GM23338 (cell line): Measurements from ENCODE around the gene UPF2. TPM values are rescaled to one million over a fixed set of nuclear protein-coding genes. Genes with fewer than 3 reads are reported as not detected.

Experiments
- ATAC-seq: fragments of 200-7000 bp; cut with Tn5 transposase; 3 replicates; pipeline ENCODE4 v1.9.1; 2020
- DNase-seq: peaks from one replicate; pipeline ENCODE4 v3.0.0-alpha.2; 2015; ENCODE audit warnings: low spot score
- H2AFZ ChIP-seq: fragments of 200-600 bp; sonication (generic); 2 replicates; pipeline ENCODE4 v1.8.0; 2016; ENCODE audit warnings: antibody characterized with exemption, mild to moderate bottlenecking, moderate library complexity
- H3F3A ChIP-seq: fragments of 200-600 bp; sonication (generic); replicated peaks from 2 replicates; pipeline ENCODE4 v1.8.0; 2017; ENCODE audit warnings: antibody characterized with exemption, mixed run types, low read depth
- H3K27ac ChIP-seq: fragments of 200-600 bp; sonication (generic); 2 replicates; pipeline ENCODE4 v1.6.1; 2016; ENCODE audit warnings: low read depth
- H3K27me3 ChIP-seq: fragments of 200-600 bp; sonication (generic); 2 replicates; pipeline ENCODE4 v1.8.0; 2016; ENCODE audit warnings: mild to moderate bottlenecking, mixed run types, moderate library complexity; ENCODE audit not compliant: insufficient read depth
- H3K36me3 ChIP-seq: fragments of 200-600 bp; sonication (generic); 2 replicates; pipeline ENCODE4 v1.8.0; 2016; ENCODE audit warnings: mild to moderate bottlenecking; ENCODE audit not compliant: insufficient read depth
- H3K4me1 ChIP-seq: fragments of 200-600 bp; sonication (generic); 2 replicates; pipeline ENCODE4 v1.8.0; 2016; ENCODE audit warnings: mild to moderate bottlenecking, moderate library complexity; ENCODE audit not compliant: insufficient read depth
- H3K4me2 ChIP-seq: fragments of 200-600 bp; sonication (generic); 2 replicates; pipeline ENCODE4 v1.7.1; 2017; ENCODE audit warnings: mixed run types
- H3K4me3 ChIP-seq: fragments of 200-600 bp; sonication (generic); 2 replicates; pipeline ENCODE4 v1.6.1; 2016; ENCODE audit warnings: mixed run types
- H3K79me2 ChIP-seq: fragments of 200-600 bp; sonication (generic); replicated peaks from 2 replicates; pipeline ENCODE4 v1.8.0; 2017; ENCODE audit warnings: mild to moderate bottlenecking; ENCODE audit not compliant: insufficient read depth
- H3K9me2 ChIP-seq: fragments of 200-600 bp; sonication (generic); 2 replicates; pipeline ENCODE4 v1.8.0; 2017; ENCODE audit not compliant: insufficient read depth
- H4K20me1 ChIP-seq: fragments of 200-600 bp; sonication (generic); replicated peaks from 2 replicates; pipeline ENCODE4 v1.8.0; 2017; ENCODE audit warnings: mild to moderate bottlenecking; ENCODE audit not compliant: insufficient read depth
- H3K27ac Mint-ChIP-seq: 2 replicates; pipeline ENCODE4 v1.8.0; 2020; ENCODE audit warnings: inconsistent platforms, mild to moderate bottlenecking, moderate library complexity, mixed read lengths
- H3K27me3 Mint-ChIP-seq: 3 replicates; pipeline ENCODE4 v1.8.0; 2022; ENCODE audit warnings: low read depth, mild to moderate bottlenecking, moderate library complexity, mixed read lengths, inconsistent platforms; ENCODE audit not compliant: insufficient read depth, poor library complexity
- H3K36me3 Mint-ChIP-seq: 3 replicates; pipeline ENCODE4 v1.8.0; 2021; ENCODE audit warnings: low read depth, mild to moderate bottlenecking, inconsistent platforms, moderate library complexity, mixed read lengths
- H3K4me1 Mint-ChIP-seq: 3 replicates; pipeline ENCODE4 v1.8.0; 2020; ENCODE audit warnings: mild to moderate bottlenecking, inconsistent platforms, mixed read lengths
- H3K4me3 Mint-ChIP-seq: 3 replicates; pipeline ENCODE4 v1.8.0; 2021; ENCODE audit warnings: moderate library complexity, mild to moderate bottlenecking, inconsistent platforms, mixed read lengths
- H3K9me3 Mint-ChIP-seq: 3 replicates; pipeline ENCODE4 v1.8.0; 2020; ENCODE audit warnings: moderate library complexity, mild to moderate bottlenecking, inconsistent platforms, mixed read lengths
- CREB1 ChIP-seq: fragments of 250-450 bp; sonication (Bioruptor Pico); IDR thresholded peaks from 2 replicates; pipeline ENCODE4 v1.5.0; 2020; ENCODE audit warnings: low read depth, mild to moderate bottlenecking, moderate library complexity
- EZH2 ChIP-seq: fragments of 200-600 bp; sonication (generic); IDR thresholded peaks from one replicate; pipeline ENCODE4 v1.8.0; 2017; ENCODE audit warnings: antibody characterized with exemption, mild to moderate bottlenecking, low read depth; ENCODE audit not compliant: unreplicated experiment
- NANOG ChIP-seq: IDR thresholded peaks from 2 replicates; pipeline ENCODE4 v1.6.1; 2016; ENCODE audit warnings: antibody characterized with exemption, borderline replicate concordance
- POLR2AphosphoS5 ChIP-seq: IDR thresholded peaks from 2 replicates; pipeline ENCODE4 v1.6.1; 2016; ENCODE audit warnings: antibody characterized with exemption, low read depth
- ZNF114 ChIP-seq: fragments of 250-450 bp; sonication (Bioruptor Pico); IDR thresholded peaks from 2 replicates; pipeline ENCODE4 v1.5.0; 2020; ENCODE audit warnings: mild to moderate bottlenecking, moderate library complexity
- ZNF331 ChIP-seq: fragments of 250-450 bp; sonication (Bioruptor Pico); IDR thresholded peaks from 2 replicates; pipeline ENCODE4 v1.5.0; 2020; ENCODE audit warnings: low read depth, mild to moderate bottlenecking, moderate library complexity
- polyA plus RNA-seq: library from polyadenylated mRNA; unstranded; fragments of >200 nt; fragmentation: Nextera tagmentation; extraction: Ambion mirVana; gene quantifications from 2 replicates; pipeline ENCODE4 v1.2.1, GENCODE V29; 2016
- total RNA-seq: library from RNA; depleted of rRNA; stranded (reverse); fragments of >200 nt; shearing (Covaris generic); gene quantifications from 2 replicates; pipeline ENCODE4 v1.2.3, GENCODE V29; 2014
- TF ChIP-seq, protein P1 (sequence below), 2 experiments: fragments of 200-600 bp in 1 of 2; sonication (generic) in 1 of 2; conservative IDR thresholded peaks; 2 replicates each; pipeline versions ENCODE4 v1.5.1 to v1.6.1; 2016 to 2017; ENCODE audit warnings: antibody characterized with exemption in 2 of 2, low read depth in 2 of 2, mild to moderate bottlenecking in 2 of 2, moderate library complexity in 1 of 2
- TF ChIP-seq, protein P2 (sequence below): IDR thresholded peaks from 2 replicates; pipeline ENCODE4 v1.6.1; 2016; ENCODE audit warnings: antibody characterized with exemption
- TF ChIP-seq, protein P3 (sequence below): fragments of 250-450 bp; sonication (Bioruptor Pico); IDR thresholded peaks from 2 replicates; pipeline ENCODE4 v1.5.0; 2020; ENCODE audit warnings: mild to moderate bottlenecking, moderate library complexity
- TF ChIP-seq, protein P4 (sequence below): IDR thresholded peaks from one replicate; pipeline ENCODE4 v1.6.1; 2018; ENCODE audit warnings: antibody characterized with exemption; ENCODE audit not compliant: unreplicated experiment

Gene UPF2
- total and polyA plus RNA-seq, 2 experiments from 2014 or later = 29.0 to 78.5 TPM

DNA sequence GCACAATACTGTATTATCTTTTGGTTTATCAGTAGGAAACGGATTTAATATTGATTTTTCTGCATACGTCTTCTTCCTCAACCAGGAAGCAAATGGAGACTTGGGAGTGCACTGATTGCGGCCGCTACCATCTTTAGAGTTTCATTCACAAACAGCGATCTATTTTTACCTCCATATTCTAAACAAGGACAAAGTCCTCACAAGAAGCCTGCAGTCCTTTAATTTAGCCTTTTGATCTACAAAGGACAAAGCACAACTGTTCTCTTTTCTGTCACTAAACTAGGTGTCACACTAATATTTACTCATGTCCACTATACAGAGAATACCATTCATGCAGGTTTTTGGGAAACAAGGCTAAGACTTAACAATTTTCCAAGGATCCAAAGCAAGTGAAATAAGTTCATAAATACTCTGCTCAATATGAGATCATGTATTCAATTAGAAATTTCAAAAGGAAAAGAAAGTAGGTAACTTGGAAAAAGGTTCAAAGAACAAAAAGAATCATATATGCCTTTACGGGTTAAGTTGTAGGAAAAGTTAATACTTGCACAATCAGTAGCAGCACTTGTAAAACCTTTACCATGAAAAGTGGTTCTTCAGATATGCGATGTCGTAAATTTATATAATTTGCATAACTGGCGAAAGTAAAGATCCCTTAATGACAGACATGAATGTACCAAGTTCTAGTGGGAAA is 92.1 kb downstream of the UPF2 start (continued):
- TF ChIP-seq, protein P1, sequence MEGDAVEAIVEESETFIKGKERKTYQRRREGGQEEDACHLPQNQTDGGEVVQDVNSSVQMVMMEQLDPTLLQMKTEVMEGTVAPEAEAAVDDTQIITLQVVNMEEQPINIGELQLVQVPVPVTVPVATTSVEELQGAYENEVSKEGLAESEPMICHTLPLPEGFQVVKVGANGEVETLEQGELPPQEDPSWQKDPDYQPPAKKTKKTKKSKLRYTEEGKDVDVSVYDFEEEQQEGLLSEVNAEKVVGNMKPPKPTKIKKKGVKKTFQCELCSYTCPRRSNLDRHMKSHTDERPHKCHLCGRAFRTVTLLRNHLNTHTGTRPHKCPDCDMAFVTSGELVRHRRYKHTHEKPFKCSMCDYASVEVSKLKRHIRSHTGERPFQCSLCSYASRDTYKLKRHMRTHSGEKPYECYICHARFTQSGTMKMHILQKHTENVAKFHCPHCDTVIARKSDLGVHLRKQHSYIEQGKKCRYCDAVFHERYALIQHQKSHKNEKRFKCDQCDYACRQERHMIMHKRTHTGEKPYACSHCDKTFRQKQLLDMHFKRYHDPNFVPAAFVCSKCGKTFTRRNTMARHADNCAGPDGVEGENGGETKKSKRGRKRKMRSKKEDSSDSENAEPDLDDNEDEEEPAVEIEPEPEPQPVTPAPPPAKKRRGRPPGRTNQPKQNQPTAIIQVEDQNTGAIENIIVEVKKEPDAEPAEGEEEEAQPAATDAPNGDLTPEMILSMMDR (conservative IDR thresholded peaks at IDR 0.05; ENCODE audit: low read depth in 2 of 2) = no peak
- TF ChIP-seq, protein P2, sequence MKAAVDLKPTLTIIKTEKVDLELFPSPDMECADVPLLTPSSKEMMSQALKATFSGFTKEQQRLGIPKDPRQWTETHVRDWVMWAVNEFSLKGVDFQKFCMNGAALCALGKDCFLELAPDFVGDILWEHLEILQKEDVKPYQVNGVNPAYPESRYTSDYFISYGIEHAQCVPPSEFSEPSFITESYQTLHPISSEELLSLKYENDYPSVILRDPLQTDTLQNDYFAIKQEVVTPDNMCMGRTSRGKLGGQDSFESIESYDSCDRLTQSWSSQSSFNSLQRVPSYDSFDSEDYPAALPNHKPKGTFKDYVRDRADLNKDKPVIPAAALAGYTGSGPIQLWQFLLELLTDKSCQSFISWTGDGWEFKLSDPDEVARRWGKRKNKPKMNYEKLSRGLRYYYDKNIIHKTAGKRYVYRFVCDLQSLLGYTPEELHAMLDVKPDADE = no peak
- TF ChIP-seq POLR2AphosphoS5 = no peak
- TF ChIP-seq EZH2 = no peak

DNA sequence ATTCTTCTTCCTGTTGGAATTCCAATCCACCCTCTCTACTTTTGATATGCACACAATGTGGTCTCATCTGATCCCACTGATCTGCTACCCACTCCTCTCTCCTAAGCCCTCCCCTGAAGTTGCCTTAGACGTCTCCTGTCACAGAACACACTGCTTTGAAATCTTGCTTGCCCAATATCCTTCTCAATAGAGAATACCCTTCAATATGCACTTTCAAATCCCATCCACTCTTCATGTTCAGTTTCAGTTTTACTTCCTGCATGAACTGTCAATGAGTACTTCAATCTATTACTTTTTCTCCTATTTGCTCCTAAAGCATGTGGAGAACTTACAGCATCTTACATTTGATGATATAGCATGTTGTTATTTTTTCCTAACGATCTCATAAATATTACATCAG is 93.5 kb downstream of the UPF2 start:
- DNase-seq (no peak), ATAC-seq (no peak)
- Histone ChIP-seq H3K4me3 (no peak overlapping the region), H3K9me2 (no peaks in the 10 kb centered on the region), H3K4me2 (no peak overlapping the region), H3K36me3 (no peaks in the 10 kb centered on the region), H4K20me1 (no peaks in the 10 kb centered on the region; the same call in 1 of the 2 replicates), H3F3A (no peaks in the 10 kb centered on the region), H3K27me3 (no peaks in the 10 kb centered on the region), H3K4me1 (peaks cover 4% of the 10 kb centered on the region; the same call in 1 of the 2 replicates), H2AFZ (no peak overlapping the region), H3K27ac (no peak overlapping the region), H3K79me2 (no peaks in the 10 kb centered on the region)
- Mint-ChIP-seq H3K9me3 (no peaks in the 10 kb centered on the region), H3K36me3 (peaks cover 24% of the 10 kb centered on the region; the same call in 2 of the 3 replicates), H3K27ac (peak overlapping the region; percentile 9), H3K4me1 (peaks cover 5% of the 10 kb centered on the region; the same call in 2 of the 3 replicates), H3K27me3 (no peaks in the 10 kb centered on the region), H3K4me3 (no peak overlapping the region)
- TF ChIP-seq ZNF114 (CRISPR knock-in tag) (no peak), EZH2 (no peak), CREB1 (CRISPR knock-in tag) (no peak), ZNF331 (no peak), NANOG (no peak)
- TF ChIP-seq, protein P3, sequence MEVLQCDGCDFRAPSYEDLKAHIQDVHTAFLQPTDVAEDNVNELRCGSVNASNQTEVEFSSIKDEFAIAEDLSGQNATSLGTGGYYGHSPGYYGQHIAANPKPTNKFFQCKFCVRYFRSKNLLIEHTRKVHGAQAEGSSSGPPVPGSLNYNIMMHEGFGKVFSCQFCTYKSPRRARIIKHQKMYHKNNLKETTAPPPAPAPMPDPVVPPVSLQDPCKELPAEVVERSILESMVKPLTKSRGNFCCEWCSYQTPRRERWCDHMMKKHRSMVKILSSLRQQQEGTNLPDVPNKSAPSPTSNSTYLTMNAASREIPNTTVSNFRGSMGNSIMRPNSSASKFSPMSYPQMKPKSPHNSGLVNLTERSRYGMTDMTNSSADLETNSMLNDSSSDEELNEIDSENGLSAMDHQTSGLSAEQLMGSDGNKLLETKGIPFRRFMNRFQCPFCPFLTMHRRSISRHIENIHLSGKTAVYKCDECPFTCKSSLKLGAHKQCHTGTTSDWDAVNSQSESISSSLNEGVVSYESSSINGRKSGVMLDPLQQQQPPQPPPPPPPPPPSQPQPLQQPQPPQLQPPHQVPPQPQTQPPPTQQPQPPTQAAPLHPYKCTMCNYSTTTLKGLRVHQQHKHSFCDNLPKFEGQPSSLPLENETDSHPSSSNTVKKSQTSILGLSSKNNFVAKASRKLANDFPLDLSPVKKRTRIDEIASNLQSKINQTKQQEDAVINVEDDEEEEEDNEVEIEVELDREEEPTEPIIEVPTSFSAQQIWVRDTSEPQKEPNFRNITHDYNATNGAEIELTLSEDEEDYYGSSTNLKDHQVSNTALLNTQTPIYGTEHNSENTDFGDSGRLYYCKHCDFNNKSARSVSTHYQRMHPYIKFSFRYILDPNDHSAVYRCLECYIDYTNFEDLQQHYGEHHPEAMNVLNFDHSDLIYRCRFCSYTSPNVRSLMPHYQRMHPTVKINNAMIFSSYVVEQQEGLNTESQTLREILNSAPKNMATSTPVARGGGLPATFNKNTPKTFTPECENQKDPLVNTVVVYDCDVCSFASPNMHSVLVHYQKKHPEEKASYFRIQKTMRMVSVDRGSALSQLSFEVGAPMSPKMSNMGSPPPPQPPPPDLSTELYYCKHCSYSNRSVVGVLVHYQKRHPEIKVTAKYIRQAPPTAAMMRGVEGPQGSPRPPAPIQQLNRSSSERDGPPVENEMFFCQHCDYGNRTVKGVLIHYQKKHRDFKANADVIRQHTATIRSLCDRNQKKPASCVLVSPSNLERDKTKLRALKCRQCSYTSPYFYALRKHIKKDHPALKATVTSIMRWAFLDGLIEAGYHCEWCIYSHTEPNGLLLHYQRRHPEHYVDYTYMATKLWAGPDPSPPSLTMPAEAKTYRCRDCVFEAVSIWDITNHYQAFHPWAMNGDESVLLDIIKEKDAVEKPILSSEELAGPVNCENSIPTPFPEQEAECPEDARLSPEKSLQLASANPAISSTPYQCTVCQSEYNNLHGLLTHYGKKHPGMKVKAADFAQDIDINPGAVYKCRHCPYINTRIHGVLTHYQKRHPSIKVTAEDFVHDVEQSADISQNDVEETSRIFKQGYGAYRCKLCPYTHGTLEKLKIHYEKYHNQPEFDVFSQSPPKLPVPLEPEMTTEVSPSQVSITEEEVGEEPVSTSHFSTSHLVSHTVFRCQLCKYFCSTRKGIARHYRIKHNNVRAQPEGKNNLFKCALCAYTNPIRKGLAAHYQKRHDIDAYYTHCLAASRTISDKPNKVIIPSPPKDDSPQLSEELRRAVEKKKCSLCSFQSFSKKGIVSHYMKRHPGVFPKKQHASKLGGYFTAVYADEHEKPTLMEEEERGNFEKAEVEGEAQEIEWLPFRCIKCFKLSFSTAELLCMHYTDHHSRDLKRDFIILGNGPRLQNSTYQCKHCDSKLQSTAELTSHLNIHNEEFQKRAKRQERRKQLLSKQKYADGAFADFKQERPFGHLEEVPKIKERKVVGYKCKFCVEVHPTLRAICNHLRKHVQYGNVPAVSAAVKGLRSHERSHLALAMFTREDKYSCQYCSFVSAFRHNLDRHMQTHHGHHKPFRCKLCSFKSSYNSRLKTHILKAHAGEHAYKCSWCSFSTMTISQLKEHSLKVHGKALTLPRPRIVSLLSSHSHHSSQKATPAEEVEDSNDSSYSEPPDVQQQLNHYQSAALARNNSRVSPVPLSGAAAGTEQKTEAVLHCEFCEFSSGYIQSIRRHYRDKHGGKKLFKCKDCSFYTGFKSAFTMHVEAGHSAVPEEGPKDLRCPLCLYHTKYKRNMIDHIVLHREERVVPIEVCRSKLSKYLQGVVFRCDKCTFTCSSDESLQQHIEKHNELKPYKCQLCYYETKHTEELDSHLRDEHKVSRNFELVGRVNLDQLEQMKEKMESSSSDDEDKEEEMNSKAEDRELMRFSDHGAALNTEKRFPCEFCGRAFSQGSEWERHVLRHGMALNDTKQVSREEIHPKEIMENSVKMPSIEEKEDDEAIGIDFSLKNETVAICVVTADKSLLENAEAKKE (CRISPR knock-in tag) = no peak
- TF ChIP-seq, protein P2 = no peak
- TF ChIP-seq, protein P4, sequence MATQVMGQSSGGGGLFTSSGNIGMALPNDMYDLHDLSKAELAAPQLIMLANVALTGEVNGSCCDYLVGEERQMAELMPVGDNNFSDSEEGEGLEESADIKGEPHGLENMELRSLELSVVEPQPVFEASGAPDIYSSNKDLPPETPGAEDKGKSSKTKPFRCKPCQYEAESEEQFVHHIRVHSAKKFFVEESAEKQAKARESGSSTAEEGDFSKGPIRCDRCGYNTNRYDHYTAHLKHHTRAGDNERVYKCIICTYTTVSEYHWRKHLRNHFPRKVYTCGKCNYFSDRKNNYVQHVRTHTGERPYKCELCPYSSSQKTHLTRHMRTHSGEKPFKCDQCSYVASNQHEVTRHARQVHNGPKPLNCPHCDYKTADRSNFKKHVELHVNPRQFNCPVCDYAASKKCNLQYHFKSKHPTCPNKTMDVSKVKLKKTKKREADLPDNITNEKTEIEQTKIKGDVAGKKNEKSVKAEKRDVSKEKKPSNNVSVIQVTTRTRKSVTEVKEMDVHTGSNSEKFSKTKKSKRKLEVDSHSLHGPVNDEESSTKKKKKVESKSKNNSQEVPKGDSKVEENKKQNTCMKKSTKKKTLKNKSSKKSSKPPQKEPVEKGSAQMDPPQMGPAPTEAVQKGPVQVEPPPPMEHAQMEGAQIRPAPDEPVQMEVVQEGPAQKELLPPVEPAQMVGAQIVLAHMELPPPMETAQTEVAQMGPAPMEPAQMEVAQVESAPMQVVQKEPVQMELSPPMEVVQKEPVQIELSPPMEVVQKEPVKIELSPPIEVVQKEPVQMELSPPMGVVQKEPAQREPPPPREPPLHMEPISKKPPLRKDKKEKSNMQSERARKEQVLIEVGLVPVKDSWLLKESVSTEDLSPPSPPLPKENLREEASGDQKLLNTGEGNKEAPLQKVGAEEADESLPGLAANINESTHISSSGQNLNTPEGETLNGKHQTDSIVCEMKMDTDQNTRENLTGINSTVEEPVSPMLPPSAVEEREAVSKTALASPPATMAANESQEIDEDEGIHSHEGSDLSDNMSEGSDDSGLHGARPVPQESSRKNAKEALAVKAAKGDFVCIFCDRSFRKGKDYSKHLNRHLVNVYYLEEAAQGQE = no peak
